Measurements from ENCODE around the gene PDAP1. TPM values are rescaled to one million over a fixed set of nuclear protein-coding genes. Genes with fewer than 3 reads are reported as not detected.
A peak's percentile ranks its signal among the peaks of the same experiment; 100 is the strongest.
"Not testable (repeated sequence)": the region's sequence is repeated elsewhere in the genome, so short reads cannot be mapped to it uniquely, and the experiment has no call there.

PDAP1 gene
- total RNA-seq, 1 donor from 2014 or later, result 107 TPM

DNA sequence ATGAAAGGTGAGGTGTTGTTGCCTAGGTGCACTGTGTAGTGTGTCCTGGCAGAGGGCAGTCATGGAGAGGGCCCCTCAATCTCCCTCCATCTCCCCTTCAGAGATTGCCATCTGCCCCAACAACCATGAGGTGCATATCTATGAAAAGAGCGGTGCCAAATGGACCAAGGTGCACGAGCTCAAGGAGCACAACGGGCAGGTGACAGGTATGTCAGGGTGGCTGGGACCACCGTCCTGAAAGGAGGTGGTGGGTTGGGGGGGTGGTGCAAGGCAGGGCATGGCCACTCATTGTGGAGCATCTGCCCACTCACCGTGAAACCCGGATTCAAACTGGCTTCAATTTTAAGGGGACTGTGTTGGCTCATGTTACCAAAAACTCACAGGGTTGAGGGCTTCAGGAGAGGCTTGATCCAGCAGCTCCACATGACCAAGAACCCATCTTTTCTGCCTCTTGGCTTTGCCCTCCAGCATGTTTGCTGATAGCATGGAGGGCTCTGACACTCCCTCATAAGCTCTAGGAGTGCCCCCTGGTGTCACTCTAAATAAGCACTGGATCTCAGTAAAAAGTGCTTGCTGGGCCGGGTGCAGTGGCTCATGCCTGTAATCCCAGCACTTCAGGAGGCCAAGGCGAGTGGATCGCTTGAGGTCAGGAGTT, 21.7 kb downstream of the PDAP1 start:
- ATAC-seq, result no peak

GRCh38 chr7:99385564-99385963, 22.8 kb downstream of the PDAP1 start:
- ATAC-seq, result no peak
- intact Hi-C loops (cut with DNase I), result no loop called here
- no peak for DNase-seq (ENCODE audit: missing footprints)

More for the DNA sequence above, 21.7 kb downstream of the PDAP1 start:
- intact Hi-C loops (cut with DNase I), result no loop called here
- DNase-seq (ENCODE audit: missing footprints), result no peak

DNA sequence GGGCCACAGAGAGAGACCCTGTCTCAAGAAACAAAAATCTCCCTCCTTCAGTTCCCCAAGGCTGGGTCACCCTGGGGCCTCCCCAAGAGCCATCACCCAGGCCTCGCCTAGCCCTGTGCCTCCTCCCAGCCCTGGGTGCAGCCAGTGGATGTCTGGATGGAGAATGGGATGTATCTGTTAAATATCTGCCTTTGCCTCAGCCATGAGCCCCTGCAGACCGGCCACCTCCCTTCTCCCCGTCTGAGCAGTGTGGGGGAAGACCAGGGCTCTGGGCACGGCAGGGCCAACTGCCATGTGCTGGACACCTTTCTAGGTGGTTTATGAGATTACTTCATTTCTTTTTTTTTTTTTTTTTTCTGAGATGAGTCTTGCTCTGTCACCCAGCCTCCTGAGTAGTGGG, 23.9 kb downstream of the PDAP1 start:
- DNase-seq (ENCODE audit: missing footprints), result peak; percentile 32
- intact Hi-C loops (cut with DNase I), result no loop called here
- ATAC-seq, result no peak

DNA sequence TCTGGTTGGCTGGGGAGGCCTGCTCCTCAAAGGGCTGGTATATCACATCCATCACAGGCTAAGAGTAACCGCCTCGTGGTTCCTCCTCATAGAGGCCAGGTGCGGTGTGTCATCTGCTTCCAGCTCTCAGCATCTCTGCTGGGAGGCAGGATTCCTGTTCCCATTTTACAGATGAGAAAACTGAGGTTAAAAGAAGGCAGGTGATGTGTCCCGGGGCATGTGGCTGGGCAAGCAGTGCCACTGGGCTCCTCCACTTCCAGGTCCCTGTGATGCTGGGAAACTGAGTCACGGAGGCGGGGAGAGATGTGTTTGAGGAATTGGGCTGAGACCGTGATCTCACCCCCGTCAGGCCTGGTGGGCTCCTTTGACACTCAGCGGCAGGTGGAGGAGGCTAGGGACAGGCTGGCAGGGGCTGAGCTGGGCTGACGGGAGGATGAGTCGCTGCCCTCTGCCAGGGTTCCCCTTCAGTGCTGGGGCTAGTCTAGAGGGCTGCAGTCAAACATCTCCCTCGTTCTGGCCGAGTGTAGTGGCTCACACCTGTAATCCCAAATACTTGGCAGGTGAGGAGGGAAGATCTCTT, 24.5 kb downstream of the PDAP1 start:
- intact Hi-C loops (cut with DNase I), result no loop called here
- no peak for ATAC-seq
- DNase-seq (ENCODE audit: missing footprints), result peak; percentile 16

DNA sequence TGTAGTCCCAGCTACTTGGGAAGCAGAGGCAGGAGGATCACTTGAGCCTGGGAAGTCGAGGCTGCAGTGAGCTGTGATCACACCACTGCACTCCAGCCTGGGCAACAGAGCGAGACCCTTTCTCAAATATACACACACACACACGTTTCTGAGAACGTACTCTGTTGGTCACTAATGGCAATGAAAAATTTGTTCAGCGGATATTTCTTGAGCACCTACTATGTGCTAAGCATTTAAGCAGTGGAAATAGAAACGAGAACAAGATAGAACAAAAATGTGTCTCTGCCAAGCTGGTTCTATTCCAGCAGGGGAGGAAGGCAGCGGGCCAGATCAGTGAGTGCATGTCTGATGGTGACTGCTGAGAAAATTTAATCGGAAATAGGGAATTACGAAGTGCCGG, 25.2 kb downstream of the PDAP1 start:
- no peak for DNase-seq (ENCODE audit: missing footprints)
- no peak for ATAC-seq
- intact Hi-C loops (cut with DNase I), result no loop called here

GRCh38 chr7:99381664-99382075, 26.7 kb downstream of the PDAP1 start:
- intact Hi-C loops (cut with DNase I), result no loop called here

GRCh38 chr7:99380823-99381663, 27.4 kb downstream of the PDAP1 start:
- intact Hi-C loops (cut with DNase I), result no loop called here
- DNase-seq (ENCODE audit: missing footprints), result peak; percentile 73
- peak; percentile 17 for ATAC-seq

More at GRCh38 chr7:99381664-99382075, 26.7 kb downstream of the PDAP1 start:
- ATAC-seq, result no peak
- DNase-seq (ENCODE audit: missing footprints), result peak; percentile 60

GRCh38 chr7:99380032-99380822, 28.2 kb downstream of the PDAP1 start:
- DNase-seq (ENCODE audit: missing footprints) (peak; percentile 73), ATAC-seq (peak; percentile 44)
- intact Hi-C loops (cut with DNase I), result no loop called here

DNA sequence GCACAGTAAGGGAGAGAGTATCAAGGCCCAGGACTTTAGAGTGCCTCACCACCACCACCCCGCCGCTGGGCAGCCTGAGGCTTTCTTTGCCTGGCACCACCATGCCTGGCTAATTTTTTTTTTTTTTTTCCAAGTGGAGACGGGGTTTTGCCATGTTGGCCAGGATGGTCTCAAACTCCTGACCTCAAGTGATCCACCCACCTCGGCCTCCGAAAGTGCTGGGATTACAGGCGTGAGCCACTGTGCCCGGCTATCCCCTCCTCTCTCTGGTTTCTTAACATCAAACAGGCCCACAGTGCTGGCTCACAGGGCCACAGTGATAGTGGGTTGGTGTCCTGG, 28.7 kb downstream of the PDAP1 start:
- DNase-seq (ENCODE audit: missing footprints), result peak; percentile 41
- intact Hi-C loops (cut with DNase I); ATAC-seq: not testable (repeated sequence)

GRCh38 chr7:99379043-99379577, 29.3 kb downstream of the PDAP1 start:
- DNase-seq (ENCODE audit: missing footprints), result peak; percentile 86
- intact Hi-C loops (cut with DNase I), result no loop called here
- peak; percentile 81 for ATAC-seq

DNA sequence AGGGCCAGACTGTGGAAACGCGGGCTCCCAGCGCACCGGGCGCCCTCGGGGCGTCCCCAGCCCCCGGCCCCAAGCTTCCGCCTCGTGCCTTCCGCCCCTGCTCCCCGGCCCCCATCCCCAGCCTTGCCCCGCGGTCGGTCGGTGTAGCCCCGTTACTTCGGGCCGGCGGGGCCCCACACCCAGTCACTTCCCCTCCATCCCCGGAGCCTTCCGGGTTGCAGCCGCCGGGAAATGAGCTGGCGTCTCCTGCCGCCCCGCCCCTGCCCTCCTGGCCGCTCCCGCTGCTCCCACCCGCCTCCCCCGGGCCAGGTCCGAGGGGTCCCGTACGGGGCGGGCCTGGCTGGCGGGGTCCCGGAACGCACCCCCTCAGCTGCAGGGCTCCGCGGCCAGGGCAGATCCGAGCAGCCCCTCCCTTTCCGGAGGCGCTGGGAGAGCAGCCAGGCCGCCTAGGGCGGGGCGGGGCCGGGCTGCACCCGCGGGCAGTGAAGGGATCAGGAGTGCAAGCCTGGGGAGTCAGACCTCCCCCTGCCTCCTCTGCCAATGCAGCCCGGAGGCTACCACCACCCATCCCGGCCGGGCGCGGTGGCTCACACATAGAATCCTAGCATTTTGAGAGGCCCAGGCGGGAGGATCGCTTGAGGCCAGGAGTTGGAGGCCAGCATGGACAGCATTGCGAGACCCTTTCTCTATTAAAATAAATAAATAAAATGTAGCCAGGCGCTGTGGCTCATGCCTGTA, 33.2 kb downstream of the PDAP1 start:
- peak; percentile 91 for DNase-seq (ENCODE audit: missing footprints)
- intact Hi-C loops (cut with DNase I), result loop anchor here (1.0 kb wide), 1 partner anchor 33 kb away; the partner anchor contains the start of genes BUD31 and PDAP1
- ATAC-seq, result peak; percentile 80

- ATAC-seq (peak; percentile 79), DNase-seq (ENCODE audit: missing footprints) (peak; percentile 95)
- intact Hi-C loops (cut with DNase I), result loop anchor here (1.0 to 5.0 kb wide), 2 partner anchors 34 to 42 kb away; partner anchors contain the start of genes BUD31 and PDAP1
Measured at GRCh38 chr7:99374111-99375064, 34.0 kb downstream of the PDAP1 start, which contains the start of gene ARPC1B. Gene ARPC1B (plus strand): TSS chr7:99374730. CDS start chr7:99385715, 10,985 bp downstream.

GRCh38 chr7:99373091-99374066, 35.0 kb downstream of the PDAP1 start:
- intact Hi-C loops (cut with DNase I), result loop anchor here (5.0 kb wide), 1 partner anchor 41 kb away; no protein-coding TSS in a partner anchor
- no peak for ATAC-seq
- DNase-seq (ENCODE audit: missing footprints), result no peak

DNA sequence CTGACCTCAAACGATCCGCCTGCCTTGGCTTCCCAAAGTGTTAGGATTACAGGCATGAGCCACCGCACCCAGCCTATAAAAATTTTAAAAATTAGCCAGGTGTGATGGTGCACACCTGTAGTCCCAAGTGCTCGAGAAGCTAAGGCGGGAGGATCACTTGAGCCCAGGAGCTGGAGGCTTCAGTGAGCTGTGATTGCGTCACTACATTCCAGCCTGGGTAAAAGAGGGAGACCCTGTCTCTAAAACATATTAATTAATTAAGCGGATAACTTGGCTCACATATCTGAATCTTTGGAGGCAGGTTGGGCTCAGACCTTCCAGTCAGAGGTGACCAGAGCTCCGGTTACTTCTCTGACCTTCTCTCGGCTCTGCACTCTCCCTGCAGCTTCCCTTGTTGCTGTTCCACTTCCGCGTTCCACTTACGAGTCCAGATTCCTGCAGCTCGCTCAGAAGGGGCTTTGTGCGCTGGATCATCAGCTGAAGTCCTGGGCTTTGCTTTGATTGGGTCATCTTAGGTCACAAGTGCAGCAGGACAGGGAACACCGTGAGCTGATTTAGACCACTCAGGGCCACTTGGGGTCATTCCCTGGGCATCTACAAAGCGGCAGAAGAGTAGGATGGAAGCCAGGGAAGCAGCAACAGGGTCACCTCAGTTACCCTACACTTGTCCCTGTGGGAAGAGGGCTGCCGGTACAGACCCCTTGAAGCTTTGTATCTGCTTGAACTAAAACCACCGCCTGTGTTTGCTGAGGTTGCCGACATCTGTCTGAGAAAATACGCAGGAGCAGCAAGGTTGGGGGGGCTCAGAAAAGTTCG, 35.9 kb downstream of the PDAP1 start:
- intact Hi-C loops (cut with DNase I), result loop anchor here (5.0 kb wide), 1 partner anchor 40 kb away; no protein-coding TSS in a partner anchor
- DNase-seq (ENCODE audit: missing footprints) (no peak), ATAC-seq (peak; percentile 6)

Data from Right ventricle myocardium inferior (tissue), 1 donor.